ENCODE measurements around the gene ABCD4. TPM values are rescaled to one million over a fixed set of nuclear protein-coding genes. Genes with fewer than 3 reads are reported as not detected.

Gene ABCD4
- total and polyA plus RNA-seq, 2 experiments from 2014 or later, result 60.5 to 73.1 TPM

DNA sequence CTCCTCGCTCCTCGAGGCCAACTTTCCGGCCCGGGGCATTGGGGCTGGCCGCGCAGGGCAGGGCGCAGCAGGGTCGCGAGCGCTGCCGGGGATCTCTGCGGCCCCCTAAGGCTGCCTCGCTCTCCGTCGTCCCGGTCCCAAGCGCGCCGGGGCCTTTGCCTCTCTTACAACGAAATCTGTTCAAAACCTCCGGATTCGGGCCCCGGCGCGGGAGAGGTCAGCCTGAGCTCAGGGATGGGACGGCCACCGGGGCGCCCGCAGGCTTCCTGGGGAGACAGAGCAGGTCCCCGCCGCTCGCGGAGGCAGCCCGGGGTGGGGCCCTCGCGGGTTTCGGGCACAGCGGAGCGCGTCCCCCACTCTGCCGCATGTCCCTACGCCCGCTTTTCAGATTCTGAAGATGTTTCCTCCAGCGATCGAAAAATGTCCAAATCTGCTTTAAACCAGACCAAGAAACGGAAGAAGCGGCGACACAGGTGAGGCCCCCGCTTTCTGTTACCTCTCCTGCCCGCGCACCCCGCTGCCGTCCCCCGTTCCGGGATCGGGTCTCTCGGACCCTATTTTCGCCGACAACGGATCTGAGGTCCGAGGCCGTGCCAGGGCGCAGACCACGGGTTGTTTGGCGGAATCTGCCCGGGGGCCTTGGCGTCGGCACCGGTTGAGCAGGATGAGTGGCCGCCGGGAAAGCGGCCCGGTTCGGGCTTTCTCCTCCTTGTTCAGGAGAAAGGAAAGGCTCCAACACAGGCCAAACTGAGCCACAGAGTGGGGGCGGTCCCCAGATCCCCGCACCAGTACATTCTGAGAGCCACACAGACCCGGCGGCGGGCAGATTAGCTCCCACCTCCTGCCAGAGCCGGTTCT, 61.7 kb downstream of the ABCD4 start (continued):
- TF ChIP-seq, protein P1, sequence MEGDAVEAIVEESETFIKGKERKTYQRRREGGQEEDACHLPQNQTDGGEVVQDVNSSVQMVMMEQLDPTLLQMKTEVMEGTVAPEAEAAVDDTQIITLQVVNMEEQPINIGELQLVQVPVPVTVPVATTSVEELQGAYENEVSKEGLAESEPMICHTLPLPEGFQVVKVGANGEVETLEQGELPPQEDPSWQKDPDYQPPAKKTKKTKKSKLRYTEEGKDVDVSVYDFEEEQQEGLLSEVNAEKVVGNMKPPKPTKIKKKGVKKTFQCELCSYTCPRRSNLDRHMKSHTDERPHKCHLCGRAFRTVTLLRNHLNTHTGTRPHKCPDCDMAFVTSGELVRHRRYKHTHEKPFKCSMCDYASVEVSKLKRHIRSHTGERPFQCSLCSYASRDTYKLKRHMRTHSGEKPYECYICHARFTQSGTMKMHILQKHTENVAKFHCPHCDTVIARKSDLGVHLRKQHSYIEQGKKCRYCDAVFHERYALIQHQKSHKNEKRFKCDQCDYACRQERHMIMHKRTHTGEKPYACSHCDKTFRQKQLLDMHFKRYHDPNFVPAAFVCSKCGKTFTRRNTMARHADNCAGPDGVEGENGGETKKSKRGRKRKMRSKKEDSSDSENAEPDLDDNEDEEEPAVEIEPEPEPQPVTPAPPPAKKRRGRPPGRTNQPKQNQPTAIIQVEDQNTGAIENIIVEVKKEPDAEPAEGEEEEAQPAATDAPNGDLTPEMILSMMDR (conservative IDR thresholded peaks at IDR 0.05; ENCODE audit: low read depth in 2 of 2), result no peak
- no peak for TF ChIP-seq POLR2AphosphoS5 (IDR thresholded peaks at IDR 0.05; ENCODE audit: low read depth)

DNA sequence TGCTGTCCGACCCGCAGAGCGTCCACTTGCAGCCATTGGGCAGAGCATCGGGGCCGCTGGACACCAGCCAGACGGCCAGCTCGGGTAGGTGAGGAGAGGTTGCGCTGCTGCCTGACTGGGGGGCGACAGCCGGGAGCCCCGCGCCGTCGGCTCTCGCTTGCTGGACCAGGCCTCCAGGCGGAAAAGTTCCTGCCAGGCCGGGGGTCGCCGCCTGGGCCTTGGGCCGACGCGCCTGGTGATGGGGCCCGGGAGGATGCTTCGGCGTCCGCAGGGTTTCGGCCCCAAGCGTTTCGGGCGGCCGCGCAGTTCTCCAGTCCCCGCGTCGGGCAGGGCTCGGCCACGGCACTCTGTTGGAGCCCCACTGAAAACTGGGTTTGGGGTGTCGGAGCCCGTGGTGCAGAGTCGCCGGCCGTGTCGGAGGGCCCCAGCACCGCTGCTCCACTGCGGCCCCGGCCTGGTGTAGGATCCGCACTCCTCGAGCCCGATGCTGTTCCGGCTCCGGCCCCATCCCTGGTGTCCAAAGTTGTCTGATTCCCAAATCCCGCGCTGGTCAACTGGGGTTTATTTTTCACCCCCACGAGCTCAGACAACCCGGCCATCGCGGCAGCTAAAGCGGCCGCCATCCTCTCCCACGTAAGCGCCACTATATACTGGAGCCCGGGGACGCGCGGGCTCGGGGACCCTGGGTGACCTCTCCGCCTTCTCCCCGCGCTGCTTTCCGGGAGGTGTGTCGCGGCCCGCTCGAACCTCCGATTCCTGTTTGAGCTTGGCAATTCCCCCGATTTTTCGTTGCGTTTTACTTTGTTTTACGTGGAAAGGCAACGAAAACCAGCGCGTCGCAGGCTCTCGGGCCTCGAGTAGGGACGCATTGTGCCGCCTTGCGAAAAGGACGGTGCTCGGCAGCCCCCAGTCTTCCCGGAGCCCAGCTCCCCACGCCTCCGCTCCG, 62.6 kb downstream of the ABCD4 start:
- ATAC-seq (peak; percentile 37), DNase-seq (ENCODE audit: low spot score) (peak; percentile 60)
- no peak overlapping the region for H3K27ac ChIP-seq (ENCODE audit: low read depth)
- Mint-ChIP-seq H3K9me3 (peaks cover 8% of the 10 kb centered on the region), H3K27me3 (ENCODE audit: insufficient read depth, low read depth, poor library complexity) (peaks cover 81% of the 10 kb centered on the region), H3K36me3 (ENCODE audit: low read depth) (peaks cover 2% of the 10 kb centered on the region; the same call in 1 of the 3 replicates), H3K4me1 (peaks cover 39% of the 10 kb centered on the region), H3K4me3 (peak overlapping the region; percentile 69), H3K27ac (no peak overlapping the region)
- H3K36me3 ChIP-seq (ENCODE audit: insufficient read depth), result no peaks in the 10 kb centered on the region
- TF ChIP-seq EZH2phosphoT487 (IDR thresholded peaks at IDR 0.05; ENCODE audit: unreplicated experiment) (peak; percentile 91), EZH2 (IDR thresholded peaks at IDR 0.05; ENCODE audit: low read depth, unreplicated experiment) (peak; percentile 99), NANOG (IDR thresholded peaks at IDR 0.05; ENCODE audit: borderline replicate concordance) (no peak)
- peaks cover 85% of the 10 kb centered on the region for H3K27me3 ChIP-seq (ENCODE audit: insufficient read depth)
- H4K20me1 ChIP-seq (replicated peaks; ENCODE audit: insufficient read depth), result 0 out of 2 replicates have a peak, but pooled peaks cover 8% of the 10 kb centered on the region
- no peaks in the 10 kb centered on the region for H3K79me2 ChIP-seq (replicated peaks; ENCODE audit: insufficient read depth)
- H3K4me2 ChIP-seq, result peak overlapping the region; percentile 91
- no peaks in the 10 kb centered on the region for H3K9me2 ChIP-seq (ENCODE audit: insufficient read depth)
- peaks cover 39% of the 10 kb centered on the region for H3K4me1 ChIP-seq (ENCODE audit: insufficient read depth)
- peak overlapping the region; percentile 69 for H3K4me3 ChIP-seq
- H3F3A ChIP-seq (replicated peaks; ENCODE audit: low read depth), result peaks cover 17% of the 10 kb centered on the region; the same call in 1 of the 2 replicates
- peak overlapping the region; percentile 95 for H2AFZ ChIP-seq

DNA sequence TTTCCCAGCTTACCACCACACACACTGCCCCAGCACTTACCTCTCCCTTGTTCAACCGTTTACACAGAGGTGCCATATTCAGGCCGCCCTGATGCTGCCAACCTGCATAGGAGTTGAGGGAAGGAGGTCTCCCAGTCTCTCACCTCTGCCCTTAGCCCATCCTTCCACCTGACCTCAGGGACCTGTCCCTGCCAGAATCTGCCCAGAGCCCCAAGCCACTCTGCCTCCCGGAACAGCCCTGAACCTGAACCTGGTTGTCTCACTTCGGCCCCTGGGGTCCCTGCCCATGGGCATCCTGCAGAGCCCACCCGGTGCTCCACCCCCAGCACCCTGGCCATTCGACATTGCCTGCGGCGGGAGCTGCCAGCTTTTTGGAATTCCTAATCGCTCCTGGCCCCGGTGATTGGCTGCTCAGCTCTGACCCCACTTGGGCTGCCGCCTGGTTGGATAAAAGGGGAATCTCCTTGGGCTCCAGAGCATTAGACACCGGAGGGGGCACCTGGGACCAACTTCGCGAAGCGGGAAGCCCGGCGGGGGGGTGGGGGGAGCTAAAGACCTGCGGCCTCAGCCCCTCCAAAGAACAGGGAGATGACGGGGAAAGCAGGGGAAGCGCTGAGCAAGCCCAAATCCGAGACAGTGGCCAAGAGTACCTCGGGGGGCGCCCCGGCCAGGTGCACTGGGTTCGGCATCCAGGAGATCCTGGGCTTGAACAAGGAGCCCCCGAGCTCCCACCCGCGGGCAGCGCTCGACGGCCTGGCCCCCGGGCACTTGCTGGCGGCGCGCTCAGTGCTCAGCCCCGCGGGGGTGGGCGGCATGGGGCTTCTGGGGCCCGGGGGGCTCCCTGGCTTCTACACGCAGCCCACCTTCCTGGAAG, 63.5 kb downstream of the ABCD4 start, which contains the start of gene VSX2:
TSS of gene VSX2 (plus strand) at position 476 of the 874 bp plus-strand sequence. CDS start at position 589, 113 bp downstream.
- H3K27ac ChIP-seq (ENCODE audit: low read depth), result no peak within 1 kb of the TSS
- Mint-ChIP-seq H3K4me3 (peak within 1 kb of the TSS; percentile 69), H3K27me3 (ENCODE audit: insufficient read depth, low read depth, poor library complexity) (peaks cover 78% of the 10 kb centered on the region), H3K4me1 (peaks cover 31% of the 10 kb centered on the region), H3K27ac (no peak within 1 kb of the TSS), H3K9me3 (peaks cover 8% of the 10 kb centered on the region; the same call in 2 of the 3 replicates), H3K36me3 (ENCODE audit: low read depth) (peaks cover 2% of the 10 kb centered on the region; the same call in 1 of the 3 replicates)
- no peaks in the 10 kb centered on the region for H3K79me2 ChIP-seq (replicated peaks; ENCODE audit: insufficient read depth)
- H3K4me2 ChIP-seq, result peak within 1 kb of the TSS; percentile 91
- peak within 1 kb of the TSS; percentile 95 for H2AFZ ChIP-seq
- H3K36me3 ChIP-seq (ENCODE audit: insufficient read depth), result no peaks in the 10 kb centered on the region
- H3K4me1 ChIP-seq (ENCODE audit: insufficient read depth), result peaks cover 35% of the 10 kb centered on the region
- H3F3A ChIP-seq (replicated peaks; ENCODE audit: low read depth), result peaks cover 17% of the 10 kb centered on the region; the same call in 1 of the 2 replicates
- TF ChIP-seq ZNF331 (CRISPR knock-in tag; IDR thresholded peaks at IDR 0.05; ENCODE audit: low read depth) (no peak), EZH2 (IDR thresholded peaks at IDR 0.05; ENCODE audit: low read depth, unreplicated experiment) (peak; percentile 46)
- H3K9me2 ChIP-seq (ENCODE audit: insufficient read depth), result no peaks in the 10 kb centered on the region
- ATAC-seq (peak; percentile 43), DNase-seq (ENCODE audit: low spot score) (peak; percentile 84)
- peak within 1 kb of the TSS; percentile 69 for H3K4me3 ChIP-seq
- peaks cover 80% of the 10 kb centered on the region for H3K27me3 ChIP-seq (ENCODE audit: insufficient read depth)
- 0 out of 2 replicates have a peak, but pooled peaks cover 8% of the 10 kb centered on the region for H4K20me1 ChIP-seq (replicated peaks; ENCODE audit: insufficient read depth)
